Measurements from ENCODE around the gene WDR27.
"Not testable (repeated sequence)": the region's sequence is repeated elsewhere in the genome, so short reads cannot be mapped to it uniquely, and the experiment has no call there.

The WDR27 gene

GRCh38 chr6:169617562-169617961 lies 84.3 kb downstream of the WDR27 start:
- DNase-seq: no peak

GRCh38 chr6:169608609-169609008 lies 93.2 kb downstream of the WDR27 start:
- DNase-seq: not testable (repeated sequence)

GRCh38 chr6:169604076-169604475 lies 97.8 kb downstream of the WDR27 start:
- no peak for DNase-seq

GRCh38 chr6:169601129-169601528 lies 100.7 kb downstream of the WDR27 start:
- DNase-seq: not testable (repeated sequence)

- DNase-seq: no peak
Observed at GRCh38 chr6:169592558-169592957, 109.3 kb downstream of the WDR27 start.

GRCh38 chr6:169591616-169592015 lies 110.2 kb downstream of the WDR27 start:
- DNase-seq: no peak

- DNase-seq: no peak
Observed at GRCh38 chr6:169590376-169590939, 111.4 kb downstream of the WDR27 start.

- DNase-seq: no peak
Observed at GRCh38 chr6:169589699-169590257, 112.1 kb downstream of the WDR27 start.

- DNase-seq: no peak
Observed at GRCh38 chr6:169589293-169589692, 112.5 kb downstream of the WDR27 start.

- DNase-seq: no peak
Observed at GRCh38 chr6:169587975-169588374, 113.9 kb downstream of the WDR27 start.

GRCh38 chr6:169583886-169584541 lies 117.8 kb downstream of the WDR27 start:
- DNase-seq: no peak

GRCh38 chr6:169579407-169580111 lies 122.3 kb downstream of the WDR27 start:
- DNase-seq: no peak

- DNase-seq: no peak
Observed at GRCh38 chr6:169577974-169578373, 123.9 kb downstream of the WDR27 start.

GRCh38 chr6:169577236-169577635 lies 124.6 kb downstream of the WDR27 start:
- no peak for DNase-seq

GRCh38 chr6:169575821-169576220 lies 126.0 kb downstream of the WDR27 start:
- no peak for DNase-seq

GRCh38 chr6:169575365-169575764 lies 126.5 kb downstream of the WDR27 start:
- DNase-seq: no peak

- DNase-seq: no peak
Observed at GRCh38 chr6:169574420-169574819, 127.4 kb downstream of the WDR27 start.

GRCh38 chr6:169573883-169574282 lies 127.9 kb downstream of the WDR27 start:
- no peak for DNase-seq

GRCh38 chr6:169571123-169571962 lies 130.5 kb downstream of the WDR27 start:
- DNase-seq: no peak

- no peak for DNase-seq
Observed at GRCh38 chr6:169568314-169569087, 133.3 kb downstream of the WDR27 start.

GRCh38 chr6:169567819-169568218 lies 134.0 kb downstream of the WDR27 start:
- no peak for DNase-seq

All from anterior cingulate cortex (tissue), 58 donors.